HUES6 (cell line): ENCODE measurements around the gene ZC3H14.
A peak's percentile ranks its signal among the peaks of the same experiment; 100 is the strongest.

Source experiments
- H3K27ac ChIP-seq: 2 replicates; pipeline ENCODE4 v1.7.0; 2013; ENCODE audit warnings: low read depth, mild to moderate bottlenecking, low read length, inconsistent platforms
- H3K27me3 ChIP-seq: 2 replicates; pipeline ENCODE4 v1.6.1; 2013; ENCODE audit warnings: low read length; ENCODE audit not compliant: control insufficient read depth, insufficient read depth
- H3K36me3 ChIP-seq: 2 replicates; pipeline ENCODE4 v1.6.1; 2013; ENCODE audit warnings: low read length; ENCODE audit not compliant: control insufficient read depth, insufficient read depth
- H3K4me1 ChIP-seq: 2 replicates; pipeline ENCODE4 v1.6.1; 2013; ENCODE audit warnings: low read length; ENCODE audit not compliant: control insufficient read depth, insufficient read depth
- H3K4me3 ChIP-seq: 2 replicates; pipeline ENCODE4 v1.5.1; 2013; ENCODE audit warnings: low read depth, low read length
- H3K9ac ChIP-seq: one replicate; pipeline ENCODE4 v1.6.1; 2013; ENCODE audit warnings: mild to moderate bottlenecking, low read length
- H3K9me3 ChIP-seq: 2 replicates; pipeline ENCODE4 v1.6.1; 2013; ENCODE audit warnings: low read depth, low read length; ENCODE audit not compliant: control insufficient read depth, insufficient read depth

Gene ZC3H14

GRCh38 chr14:88553886-88554456, 8.9 kb upstream of the ZC3H14 start:
- Histone ChIP-seq H3K36me3 (peaks cover 4% of the 10 kb centered on the region), H3K4me3 (peak overlapping the region; percentile 93), H3K4me1 (peaks cover 16% of the 10 kb centered on the region), H3K9ac (peak overlapping the region; percentile 76), H3K27ac (peak overlapping the region; percentile 44; the same call in 1 of the 2 replicates), H3K27me3 (no peaks in the 10 kb centered on the region; the same call in 1 of the 2 replicates), H3K9me3 (no peaks in the 10 kb centered on the region)

GRCh38 chr14:88554457-88555286, 8.2 kb upstream of the ZC3H14 start, which contains the start of gene PTPN21:
PTPN21 (minus strand) TSS chr14:88555007; CDS start chr14:88550417, 4,590 bp downstream.
- no peaks in the 10 kb centered on the region; the same call in 1 of the 2 replicates for H3K27me3 ChIP-seq
- H3K9ac ChIP-seq = peak within 1 kb of the TSS; percentile 76
- no peaks in the 10 kb centered on the region for H3K9me3 ChIP-seq
- peaks cover 16% of the 10 kb centered on the region for H3K4me1 ChIP-seq
- H3K4me3 ChIP-seq = peak within 1 kb of the TSS; percentile 93
- H3K36me3 ChIP-seq = peaks cover 3% of the 10 kb centered on the region; the same call in 1 of the 2 replicates
- peak within 1 kb of the TSS; percentile 44; the same call in 1 of the 2 replicates for H3K27ac ChIP-seq

- no peak overlapping the region for H3K4me3 ChIP-seq
- no peaks in the 10 kb centered on the region; the same call in 1 of the 2 replicates for H3K27me3 ChIP-seq
Measured at GRCh38 chr14:88556581-88556980, 6.3 kb upstream of the ZC3H14 start.

DNA sequence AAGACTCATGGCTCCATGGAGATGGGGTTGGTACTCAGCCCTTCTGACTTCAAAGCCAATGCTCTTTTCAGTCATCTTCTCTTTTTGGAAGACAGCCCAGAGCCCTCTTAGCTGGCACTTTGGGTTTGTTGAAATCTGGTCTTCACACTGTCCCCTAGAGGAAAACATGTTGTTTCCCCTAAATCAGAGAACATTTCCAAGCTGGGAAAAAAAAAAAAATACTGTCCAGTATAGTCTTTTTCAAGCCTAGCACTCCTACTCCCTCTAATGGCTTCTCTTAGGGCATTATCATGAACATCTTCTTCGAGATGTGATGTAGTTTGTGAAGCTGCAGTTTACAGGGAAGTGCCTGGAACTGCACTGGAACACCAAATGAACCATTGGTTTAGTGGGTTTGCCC, 3.0 kb upstream of the ZC3H14 start:
- Histone ChIP-seq H3K27me3 (no peaks in the 10 kb centered on the region), H3K36me3 (no peaks in the 10 kb centered on the region), H3K9me3 (no peaks in the 10 kb centered on the region), H3K27ac (no peak overlapping the region), H3K4me3 (no peak overlapping the region), H3K9ac (no peak overlapping the region), H3K4me1 (peaks cover 23% of the 10 kb centered on the region)

More at GRCh38 chr14:88556581-88556980, 6.3 kb upstream of the ZC3H14 start:
- peaks cover 16% of the 10 kb centered on the region for H3K4me1 ChIP-seq
- no peak overlapping the region for H3K9ac ChIP-seq
- no peaks in the 10 kb centered on the region for H3K36me3 ChIP-seq
- H3K27ac ChIP-seq = no peak overlapping the region
- H3K9me3 ChIP-seq = no peaks in the 10 kb centered on the region

- Histone ChIP-seq H3K9ac (peak overlapping the region; percentile 99), H3K27me3 (no peaks in the 10 kb centered on the region), H3K4me1 (peaks cover 13% of the 10 kb centered on the region; the same call in 1 of the 2 replicates), H3K4me3 (peak overlapping the region; percentile 98), H3K36me3 (peaks cover 6% of the 10 kb centered on the region), H3K27ac (peak overlapping the region; percentile 21; the same call in 1 of the 2 replicates), H3K9me3 (no peaks in the 10 kb centered on the region)
Measured at GRCh38 chr14:88562532-88562830, 356 bp upstream of the ZC3H14 start.

DNA sequence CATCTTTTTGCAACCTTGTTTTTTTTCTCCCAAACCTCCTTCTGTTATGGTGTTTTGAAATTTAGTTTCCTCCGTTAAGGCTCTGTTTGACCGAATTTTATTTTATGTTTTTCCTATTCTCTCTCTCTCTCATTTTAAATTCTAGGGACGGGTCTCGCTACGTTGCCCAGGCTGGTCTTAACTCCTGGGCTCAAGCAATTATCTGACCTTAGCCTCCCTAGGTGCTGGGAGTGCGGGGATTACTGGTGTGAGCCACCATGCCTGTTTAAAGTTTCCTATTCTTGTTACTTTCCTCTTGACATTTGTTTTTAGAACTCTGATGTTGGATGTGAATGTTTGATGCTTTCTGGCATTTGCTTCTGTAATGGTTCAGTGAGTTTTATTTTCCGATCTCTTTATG, 1.0 kb downstream of the ZC3H14 start:
- no peak overlapping the region for H3K27ac ChIP-seq
- H3K9ac ChIP-seq = peak overlapping the region; percentile 99
- peaks cover 13% of the 10 kb centered on the region; the same call in 1 of the 2 replicates for H3K4me1 ChIP-seq
- H3K36me3 ChIP-seq = peaks cover 20% of the 10 kb centered on the region
- H3K9me3 ChIP-seq = no peaks in the 10 kb centered on the region
- peak overlapping the region; percentile 98 for H3K4me3 ChIP-seq
- H3K27me3 ChIP-seq = no peaks in the 10 kb centered on the region

- no peaks in the 10 kb centered on the region for H3K9me3 ChIP-seq
- H3K9ac ChIP-seq = no peak overlapping the region
- H3K4me3 ChIP-seq = no peak overlapping the region
- peaks cover 13% of the 10 kb centered on the region; the same call in 1 of the 2 replicates for H3K4me1 ChIP-seq
- H3K36me3 ChIP-seq = peaks cover 36% of the 10 kb centered on the region
- no peak overlapping the region for H3K27ac ChIP-seq
- H3K27me3 ChIP-seq = no peaks in the 10 kb centered on the region
Measured at GRCh38 chr14:88565427-88565826, 2.6 kb downstream of the ZC3H14 start.

DNA sequence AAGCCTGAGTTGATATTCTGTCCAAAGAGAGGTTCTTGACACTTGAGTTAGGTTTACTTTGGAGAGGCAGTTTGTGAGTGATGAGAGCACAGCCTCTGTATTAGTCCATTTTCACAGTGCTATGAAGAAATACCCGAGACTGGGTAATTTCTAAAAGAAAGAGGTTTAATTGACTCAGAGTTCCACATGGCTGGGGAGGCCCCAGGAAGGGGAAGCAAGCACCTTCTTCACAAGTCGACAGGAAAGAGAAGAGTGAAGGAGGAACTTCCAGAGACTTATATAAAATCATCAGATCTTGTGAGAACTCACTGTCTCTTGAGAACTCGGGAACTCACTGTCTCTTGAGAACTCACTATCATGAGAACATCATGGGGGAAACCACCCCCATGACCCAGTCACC, 5.4 kb downstream of the ZC3H14 start:
- Histone ChIP-seq H3K36me3 (peaks cover 61% of the 10 kb centered on the region), H3K9me3 (no peaks in the 10 kb centered on the region), H3K27me3 (no peaks in the 10 kb centered on the region), H3K4me3 (no peak overlapping the region), H3K9ac (no peak overlapping the region), H3K4me1 (peaks cover 8% of the 10 kb centered on the region; the same call in 1 of the 2 replicates), H3K27ac (no peak overlapping the region)

DNA sequence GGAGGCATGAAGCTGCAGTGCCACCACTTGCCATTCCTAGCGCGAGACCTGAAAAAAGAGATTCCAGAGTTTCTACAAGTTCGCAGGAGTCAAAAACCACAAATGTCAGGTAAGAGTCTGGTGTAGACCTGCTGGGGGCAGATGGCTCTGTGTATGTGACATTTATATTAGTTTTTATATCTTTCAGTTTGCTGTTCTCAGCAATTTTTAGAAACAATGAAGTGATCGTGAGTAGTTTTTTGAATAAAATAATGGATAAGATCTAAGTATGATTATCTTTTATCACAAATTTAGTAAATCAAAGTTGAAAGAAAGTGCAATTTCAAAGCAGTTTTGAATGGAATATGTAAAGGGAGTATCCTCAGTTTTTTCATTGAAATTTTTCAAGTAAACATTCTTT, 9.3 kb downstream of the ZC3H14 start:
- Histone ChIP-seq H3K9ac (no peak overlapping the region), H3K4me1 (no peaks in the 10 kb centered on the region), H3K27me3 (no peaks in the 10 kb centered on the region), H3K4me3 (no peak overlapping the region), H3K27ac (no peak overlapping the region), H3K9me3 (no peaks in the 10 kb centered on the region), H3K36me3 (peaks cover 95% of the 10 kb centered on the region)

- Histone ChIP-seq H3K9me3 (no peaks in the 10 kb centered on the region), H3K9ac (no peak overlapping the region), H3K4me3 (no peak overlapping the region), H3K27ac (no peak overlapping the region), H3K27me3 (no peaks in the 10 kb centered on the region), H3K36me3 (peaks cover 97% of the 10 kb centered on the region), H3K4me1 (no peaks in the 10 kb centered on the region)
Measured at GRCh38 chr14:88576222-88576621, 13.4 kb downstream of the ZC3H14 start.

- Histone ChIP-seq H3K4me1 (no peaks in the 10 kb centered on the region), H3K36me3 (peaks cover 88% of the 10 kb centered on the region), H3K9me3 (no peaks in the 10 kb centered on the region), H3K27ac (no peak overlapping the region), H3K27me3 (no peaks in the 10 kb centered on the region), H3K9ac (no peak overlapping the region), H3K4me3 (no peak overlapping the region)
Measured at GRCh38 chr14:88584451-88584850, 21.6 kb downstream of the ZC3H14 start.
